Measurements from ENCODE around the gene MFSD11. TPM values are rescaled to one million over a fixed set of nuclear protein-coding genes. Genes with fewer than 3 reads are reported as not detected.
A peak's percentile ranks its signal among the peaks of the same experiment; 100 is the strongest.

MFSD11 gene
- total and polyA plus RNA-seq, 2 experiments from 2014 or later: 55.6 to 69.2 TPM

DNA sequence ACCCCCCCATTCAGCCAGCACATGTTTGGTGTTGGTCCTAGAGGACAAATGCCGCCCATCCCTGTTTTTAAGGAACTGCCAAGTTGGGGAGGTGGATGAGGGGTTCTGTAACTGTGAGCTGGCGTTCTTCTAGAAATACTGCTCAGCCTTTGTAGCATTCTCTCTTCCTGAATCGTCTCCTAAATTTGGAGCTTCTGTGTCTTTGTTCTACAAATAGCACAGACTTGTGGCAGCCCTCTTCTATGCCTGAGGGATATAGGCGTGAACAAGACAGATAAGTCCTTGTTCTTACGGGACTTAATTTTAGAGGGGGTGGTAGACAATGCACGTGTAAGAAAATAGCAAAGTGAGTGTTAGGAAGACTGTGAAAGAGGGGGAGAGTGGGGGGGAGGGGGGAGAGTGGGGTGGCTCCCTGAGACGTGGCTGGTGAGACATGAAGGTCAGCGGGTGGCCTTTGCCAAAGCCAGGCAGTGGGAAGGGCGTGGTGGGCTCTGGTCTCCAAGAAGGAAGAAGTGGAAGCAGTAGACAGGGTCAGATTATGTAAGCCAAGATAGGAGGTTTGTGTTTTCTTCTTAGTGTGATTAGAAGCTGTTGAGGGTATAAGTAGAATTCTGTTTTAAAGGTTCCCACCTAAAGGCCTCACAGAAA lies 9.9 kb downstream of the MFSD11 start:
- Histone ChIP-seq H3K27ac (peak overlapping the region; percentile 93), H3K36me3 (peaks cover 14% of the 10 kb centered on the region), H3K4me1 (ENCODE audit: low read depth) (peaks cover 30% of the 10 kb centered on the region), H3K9me3 (ENCODE audit: low read depth) (no peaks in the 10 kb centered on the region), H3K4me3 (no peak overlapping the region), H3K27me3 (no peaks in the 10 kb centered on the region)
- peak in 1 of 2 donors; percentile 24 for DNase-seq (ENCODE audit: low read depth in 1 of 2, low spot score in 1 of 2)
- TF ChIP-seq CTCF (IDR thresholded peaks at IDR 0.05; ENCODE audit: low read depth, low read length): no peak

- DNase-seq (ENCODE audit: low read depth in 1 of 2, low spot score in 1 of 2): no peak
- Histone ChIP-seq H3K27me3 (no peaks in the 10 kb centered on the region), H3K4me1 (ENCODE audit: low read depth) (peaks cover 30% of the 10 kb centered on the region), H3K27ac (peak overlapping the region; percentile 93), H3K36me3 (peaks cover 14% of the 10 kb centered on the region), H3K9me3 (ENCODE audit: low read depth) (no peaks in the 10 kb centered on the region), H3K4me3 (no peak overlapping the region)
- TF ChIP-seq CTCF (IDR thresholded peaks at IDR 0.05; ENCODE audit: low read depth, low read length): no peak
These were observed 10.7 kb downstream of the MFSD11 start for GRCh38 chr17:76748657-76749056.

DNA sequence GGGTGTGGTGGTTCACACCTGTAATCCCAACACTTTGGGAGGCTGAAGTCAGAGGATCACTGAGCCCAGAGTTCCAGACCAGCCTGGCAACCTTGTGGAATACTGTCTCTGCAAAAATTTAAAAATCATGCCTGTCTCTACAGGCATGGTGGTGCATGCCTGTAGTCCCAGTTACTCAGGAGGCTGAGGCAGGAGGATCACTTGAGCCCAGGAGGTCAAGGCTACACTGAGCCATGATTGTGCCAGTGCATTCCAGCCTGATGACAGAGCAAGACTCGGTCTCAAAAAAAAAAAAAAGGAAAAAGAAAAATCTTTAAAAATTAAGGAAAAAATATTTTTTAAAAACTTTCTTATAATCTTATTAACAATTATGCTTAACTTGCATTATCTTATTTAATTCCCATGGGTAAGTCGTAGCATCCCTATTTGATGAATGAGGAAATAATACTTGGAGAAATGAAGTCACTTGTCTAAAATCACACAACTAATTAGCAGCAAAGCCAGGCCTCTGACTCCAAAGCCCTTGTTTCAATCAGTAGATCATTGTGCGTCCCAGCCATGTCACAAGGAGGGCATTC lies 13.6 kb downstream of the MFSD11 start:
- Histone ChIP-seq H3K27me3 (no peaks in the 10 kb centered on the region), H3K27ac (no peak overlapping the region), H3K36me3 (peaks cover 2% of the 10 kb centered on the region), H3K4me1 (ENCODE audit: low read depth) (peaks cover 29% of the 10 kb centered on the region), H3K4me3 (no peak overlapping the region), H3K9me3 (ENCODE audit: low read depth) (no peaks in the 10 kb centered on the region)
- no peak for DNase-seq (ENCODE audit: low read depth in 1 of 2, low spot score in 1 of 2)
- no peak for TF ChIP-seq CTCF (IDR thresholded peaks at IDR 0.05; ENCODE audit: low read depth, low read length)

DNA sequence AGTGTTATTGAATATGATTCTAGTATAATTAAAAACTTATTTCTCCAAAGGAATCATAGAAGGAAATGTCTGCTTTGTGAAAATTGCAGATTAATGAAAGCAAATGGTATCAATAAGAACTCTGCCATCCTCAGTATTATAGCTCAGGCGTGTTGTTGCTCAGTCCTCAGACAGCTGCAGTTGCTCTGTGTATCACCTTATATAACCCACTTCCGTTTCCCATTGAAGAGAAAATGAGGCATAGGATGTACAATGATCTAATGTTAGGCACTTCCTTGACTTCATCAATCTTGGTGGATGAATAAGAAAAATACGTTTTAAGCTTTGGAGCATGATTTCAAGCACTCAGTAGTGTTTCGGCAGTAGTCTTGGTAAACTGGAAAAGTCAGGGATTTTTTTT lies 14.1 kb downstream of the MFSD11 start:
- Histone ChIP-seq H3K27ac (no peak overlapping the region), H3K4me1 (ENCODE audit: low read depth) (peaks cover 29% of the 10 kb centered on the region), H3K27me3 (no peaks in the 10 kb centered on the region), H3K36me3 (peaks cover 2% of the 10 kb centered on the region), H3K9me3 (ENCODE audit: low read depth) (no peaks in the 10 kb centered on the region), H3K4me3 (no peak overlapping the region)
- no peak for TF ChIP-seq CTCF (IDR thresholded peaks at IDR 0.05; ENCODE audit: low read depth, low read length)
- DNase-seq (ENCODE audit: low read depth in 1 of 2, low spot score in 1 of 2): no peak

- H3K27me3 ChIP-seq: no peaks in the 10 kb centered on the region
- H3K9me3 ChIP-seq (ENCODE audit: low read depth): no peaks in the 10 kb centered on the region
- no peak for DNase-seq (ENCODE audit: low read depth in 1 of 2, low spot score in 1 of 2)
- H3K4me3 ChIP-seq: no peak overlapping the region
- peak overlapping the region; percentile 47 for H3K27ac ChIP-seq
- peaks cover 8% of the 10 kb centered on the region for H3K36me3 ChIP-seq
- TF ChIP-seq CTCF (IDR thresholded peaks at IDR 0.05; ENCODE audit: low read depth, low read length): no peak
- H3K4me1 ChIP-seq (ENCODE audit: low read depth): peaks cover 20% of the 10 kb centered on the region
These were observed 15.4 kb downstream of the MFSD11 start for GRCh38 chr17:76753061-76753961.

Measured in cardiac muscle cell (in vitro differentiated cells and primary cell).